Stimulated activated CD4-positive, alpha-beta T cell treated with anti-CD3 and anti-CD28 coated beads, TNF-alpha, amount 100 ng/mL, for 1 hour (primary cell): ENCODE data around the gene WAC.
"Not testable (repeated sequence)": the region's sequence is repeated elsewhere in the genome, so short reads cannot be mapped to it uniquely, and the experiment has no call there.

ENCODE experiments used
- DNase-seq, 3 donors: peaks; one replicate each; pipeline ENCODE4 v3.0.0-alpha.2; 2020; ENCODE audit warnings: low read depth in 3 of 3, low spot score in 1 of 3

The WAC gene

DNA sequence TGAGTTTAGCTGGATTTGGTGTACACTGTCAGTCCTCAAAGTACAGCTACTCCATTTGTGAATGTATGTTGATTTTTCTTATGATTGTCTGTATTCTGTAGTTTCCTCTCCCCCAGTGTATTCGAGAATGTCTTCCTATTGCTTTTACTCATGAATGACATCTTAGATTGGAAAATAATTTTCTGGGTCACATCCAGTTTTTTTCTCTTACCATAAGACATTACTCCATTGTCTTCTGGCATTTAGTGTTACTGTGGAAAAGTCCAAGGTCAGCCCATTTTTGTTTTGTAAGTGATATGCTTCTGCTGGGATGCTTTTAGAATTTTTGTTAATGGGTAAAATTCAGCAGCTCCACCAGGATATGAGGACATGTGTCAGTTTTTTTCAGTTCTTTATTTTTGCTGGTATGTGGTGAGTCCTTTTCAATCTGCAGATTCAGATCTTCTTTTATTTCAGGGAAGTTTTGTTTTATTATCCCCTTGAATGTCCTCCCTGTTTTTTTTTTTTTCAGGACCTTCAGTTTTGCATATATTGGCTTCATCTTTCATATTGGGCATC, 33.6 kb downstream of the WAC start:
- no peak for DNase-seq

DNA sequence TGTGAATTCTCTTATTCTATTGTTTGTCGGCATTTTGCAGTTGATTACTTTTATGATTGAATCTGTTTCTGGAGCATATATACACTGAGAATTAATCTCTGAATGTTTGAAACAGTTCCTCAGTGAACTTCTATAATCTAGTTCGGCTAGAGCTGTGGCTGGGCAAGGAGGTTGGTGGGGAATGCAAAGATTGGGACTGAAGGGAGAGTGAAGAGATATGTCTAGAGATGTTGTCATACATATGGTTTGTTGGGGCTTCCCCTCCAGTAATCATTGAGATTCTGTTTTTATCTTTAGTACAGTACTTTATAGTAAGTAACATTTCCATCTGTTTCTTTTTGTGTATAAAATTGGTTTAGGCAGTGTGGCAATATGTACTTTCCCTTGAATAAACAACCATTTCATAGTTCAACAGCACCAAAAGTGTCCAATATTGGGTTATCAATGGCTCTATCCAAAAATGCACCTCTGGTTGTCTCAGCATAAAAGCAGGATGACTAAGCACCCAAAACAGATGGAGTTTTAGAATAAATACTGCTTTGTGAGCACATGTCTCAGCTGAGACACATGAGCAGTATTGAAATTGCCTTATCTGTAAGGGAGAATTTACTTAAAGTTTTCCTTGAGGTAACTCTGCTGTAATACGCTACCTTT, 36.7 kb downstream of the WAC start:
- DNase-seq = no peak

DNA sequence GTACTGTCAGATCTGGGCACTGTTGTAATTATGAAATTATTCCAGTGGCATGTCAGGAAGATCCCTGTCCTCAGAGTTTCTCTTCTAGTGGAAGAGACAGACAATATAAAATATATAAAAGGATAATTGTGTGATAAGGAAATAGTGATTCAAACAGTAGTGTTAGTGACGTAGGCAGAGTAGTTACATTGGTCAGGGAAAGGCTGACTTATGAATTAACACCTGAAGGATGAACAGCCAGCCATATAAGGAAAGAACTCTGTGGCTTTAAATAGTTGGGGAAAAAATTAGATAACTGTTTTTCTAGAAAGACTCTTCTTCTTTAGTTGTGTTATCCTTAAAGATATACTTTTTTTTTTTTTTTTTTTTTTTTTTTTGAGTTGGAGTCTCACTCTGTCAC, 37.7 kb downstream of the WAC start:
- DNase-seq = no peak

DNA sequence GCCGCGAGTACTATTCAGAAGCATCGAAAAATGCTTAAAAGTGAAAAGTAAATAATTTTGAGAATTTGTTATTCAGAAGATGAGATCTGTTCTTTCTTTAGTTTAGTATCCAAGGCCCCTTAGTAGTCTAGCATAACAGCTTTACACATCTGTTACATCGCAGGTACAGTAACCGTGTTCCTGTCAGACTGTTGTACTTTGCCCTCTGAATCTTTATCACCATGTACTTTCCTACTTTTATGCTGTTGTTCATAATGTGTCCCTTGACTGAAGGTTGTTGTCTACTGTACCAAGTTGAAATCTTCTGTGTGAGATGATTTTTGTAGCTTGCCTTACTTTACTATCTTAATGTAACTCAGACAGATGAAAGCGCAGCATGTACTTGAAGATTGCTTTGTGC, 38.3 kb downstream of the WAC start:
- no peak for DNase-seq

DNA sequence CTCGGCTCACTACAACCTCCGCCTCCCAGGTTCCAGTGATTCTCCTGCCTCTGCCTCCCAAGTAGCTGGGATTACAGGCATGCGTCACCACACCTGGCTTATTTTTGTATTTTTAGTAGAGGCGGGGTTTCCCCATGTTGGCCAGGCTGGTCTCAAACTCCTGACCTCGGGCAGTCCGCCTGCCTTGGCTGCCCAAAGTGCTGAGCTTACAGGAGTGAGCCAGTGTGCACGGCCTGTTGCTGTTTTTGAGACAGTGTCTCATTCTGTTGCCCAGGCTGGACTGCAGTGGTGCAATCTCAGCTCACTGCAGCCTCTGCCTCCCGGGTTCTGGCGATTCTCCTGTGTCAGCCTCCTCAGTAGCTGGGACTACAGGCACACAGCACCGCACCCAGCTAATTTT, 41.3 kb downstream of the WAC start:
- not testable (repeated sequence) for DNase-seq

DNA sequence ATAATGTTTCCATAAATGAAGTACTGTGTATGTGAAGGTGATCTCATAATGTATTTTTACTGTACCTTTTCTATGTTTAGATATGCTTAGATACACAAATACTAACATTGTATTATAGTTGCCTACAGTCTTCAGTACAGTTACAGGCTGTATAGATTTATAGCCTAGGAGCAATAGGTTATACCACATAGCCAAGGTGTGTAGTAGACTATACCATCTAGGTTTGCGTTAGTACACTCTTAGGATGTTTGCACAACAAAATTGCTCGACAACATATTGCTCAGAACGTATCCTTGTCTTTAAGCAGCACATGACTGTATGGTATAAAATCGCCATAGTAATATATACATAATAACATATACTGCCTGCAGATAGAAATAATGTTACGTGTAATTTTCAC, 42.9 kb downstream of the WAC start:
- no peak for DNase-seq

DNA sequence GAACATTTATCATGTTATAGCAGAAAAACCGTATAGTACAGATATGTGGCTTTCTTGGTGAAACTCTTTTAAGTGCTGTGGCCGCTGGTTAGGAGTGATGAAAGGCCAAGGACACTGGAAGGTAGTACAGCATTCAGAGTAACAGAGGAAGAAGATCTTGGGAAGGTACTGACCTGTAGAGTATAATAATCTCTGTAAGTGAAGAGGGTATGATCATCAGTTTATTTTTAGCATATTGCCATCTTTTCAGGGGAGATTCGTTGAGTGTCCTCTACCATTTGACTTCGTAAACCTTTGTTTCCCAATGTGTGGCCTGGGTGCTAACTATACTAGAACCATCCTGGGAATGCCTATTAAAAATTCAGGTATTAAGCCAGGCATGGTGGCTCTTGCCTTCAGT, 44.6 kb downstream of the WAC start:
- no peak for DNase-seq

DNA sequence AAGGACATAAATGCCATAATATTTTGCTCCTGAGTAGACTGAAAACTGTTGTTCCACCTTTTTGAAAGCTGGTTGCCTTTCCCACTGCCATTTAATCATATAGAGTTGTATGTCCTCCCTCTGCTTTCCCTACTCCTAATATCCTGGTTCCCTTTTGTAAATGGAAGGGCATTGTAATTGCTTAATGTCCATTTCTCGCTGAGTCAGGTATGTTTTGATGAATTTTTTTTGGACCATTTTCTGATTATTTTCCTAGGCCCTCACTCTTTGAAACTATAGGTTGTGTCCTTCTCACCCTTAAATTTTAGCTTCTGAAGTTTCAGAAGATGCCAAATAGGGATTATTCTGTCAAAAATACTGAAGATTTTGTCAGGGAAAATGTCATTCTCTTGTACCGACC, 45.5 kb downstream of the WAC start:
- DNase-seq = no peak

DNA sequence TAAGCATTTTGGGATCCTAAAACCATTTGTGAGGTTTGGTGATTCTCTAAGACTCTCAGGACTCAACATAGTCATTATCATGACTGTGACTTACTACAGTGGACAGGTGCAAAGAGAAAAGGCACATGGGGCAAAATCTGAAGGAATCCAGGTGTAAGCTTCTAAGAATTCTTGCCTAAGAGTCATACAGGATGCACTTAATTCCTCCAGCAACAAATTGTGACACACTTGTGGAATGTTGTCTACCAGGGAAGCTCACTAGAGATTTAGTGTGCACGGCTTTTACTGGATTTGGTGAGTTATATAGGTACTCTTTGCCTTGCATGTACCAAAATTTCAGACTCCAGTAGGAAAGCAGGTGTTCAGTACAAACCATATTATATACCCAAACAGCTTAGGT, 47.9 kb downstream of the WAC start:
- DNase-seq = no peak

DNA sequence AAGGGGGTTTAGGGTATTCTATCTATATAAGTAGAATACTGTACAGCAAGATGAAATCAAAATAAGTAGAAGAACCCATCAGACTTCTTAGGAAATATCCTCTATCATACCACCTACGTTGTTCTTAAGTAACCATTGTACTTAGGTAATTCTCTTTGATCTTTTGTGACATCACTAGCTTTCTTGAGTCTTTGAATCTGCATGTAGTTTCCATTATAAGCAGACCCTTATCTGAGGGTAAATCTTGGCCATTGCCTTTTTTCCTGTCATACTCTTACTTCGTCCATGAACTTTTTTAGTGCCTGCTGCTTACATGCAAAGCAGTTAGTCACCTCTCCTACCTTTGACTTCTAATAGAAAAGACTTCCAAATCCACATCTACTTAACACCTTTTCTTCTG, 49.0 kb downstream of the WAC start:
- DNase-seq = no peak

DNA sequence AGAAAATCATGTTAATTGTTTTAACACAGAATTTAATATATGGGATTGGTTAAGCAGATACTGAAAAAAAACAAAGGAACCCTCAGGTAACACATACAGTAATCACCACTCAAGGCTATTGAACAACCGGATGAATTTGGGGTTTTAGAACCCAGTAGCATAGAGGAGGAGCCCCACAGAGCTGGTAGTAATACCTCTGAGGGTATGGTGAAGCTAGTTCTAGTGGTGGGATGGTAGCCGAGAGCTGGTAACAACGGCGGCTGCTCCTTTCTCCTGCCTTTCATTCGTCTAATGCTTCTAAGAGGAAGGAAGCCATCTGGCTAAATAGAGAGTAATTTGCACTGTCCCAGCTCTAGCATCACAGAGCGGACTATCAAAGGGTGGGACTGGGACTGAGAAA, 52.2 kb downstream of the WAC start:
- no peak for DNase-seq

DNA sequence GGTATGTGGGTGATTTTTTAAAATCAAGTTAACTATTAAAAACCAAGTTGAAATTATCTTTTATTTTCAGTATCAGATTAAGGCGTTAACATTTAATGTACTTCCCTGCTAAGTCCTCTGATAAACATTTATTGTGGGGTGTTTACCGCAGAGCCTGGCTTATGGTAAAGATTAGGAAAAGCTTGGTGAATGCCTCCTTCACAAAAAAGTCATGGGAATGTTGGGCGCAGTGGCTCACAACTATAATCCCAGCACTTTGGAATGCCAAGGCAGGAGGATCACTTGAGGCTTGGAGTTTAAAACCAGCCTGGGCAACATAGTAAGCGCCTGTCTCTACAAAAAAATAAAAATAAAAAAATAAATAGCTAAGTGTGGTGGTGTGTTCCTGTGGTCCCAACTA, 53.3 kb downstream of the WAC start:
- no peak for DNase-seq

DNA sequence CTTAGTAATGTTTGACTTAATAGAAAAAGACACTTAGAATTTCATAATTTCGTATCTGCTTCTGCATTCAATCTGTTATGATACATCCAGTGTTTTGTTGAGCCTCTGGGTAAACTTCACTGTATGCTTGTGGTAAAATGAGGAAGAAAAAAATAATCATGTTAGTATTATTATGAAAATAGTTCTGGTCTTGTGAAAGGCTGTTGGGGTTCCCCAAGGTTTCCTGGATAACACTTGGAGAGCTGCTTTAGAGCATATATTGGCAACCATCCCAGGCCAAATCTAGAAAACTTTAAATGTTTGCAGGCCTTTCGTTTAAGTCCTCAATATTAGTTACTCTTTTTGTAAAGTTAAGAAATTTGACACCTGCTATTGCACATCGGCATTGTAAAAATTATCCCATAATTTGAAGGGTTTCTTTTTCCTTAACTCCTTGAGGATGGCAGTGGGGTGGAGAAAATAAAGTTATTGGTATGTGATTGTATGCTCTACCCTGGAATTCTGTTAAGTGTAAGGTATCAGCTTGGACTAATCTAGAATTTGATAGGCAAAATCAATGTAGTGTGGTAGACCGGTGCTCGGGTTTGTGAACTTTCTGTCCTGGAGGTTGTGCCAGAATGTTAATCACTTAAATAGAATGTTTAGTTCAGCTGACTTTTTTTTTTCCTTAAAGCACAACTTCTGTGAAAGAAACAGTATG, 54.5 kb downstream of the WAC start:
- DNase-seq = no peak

DNA sequence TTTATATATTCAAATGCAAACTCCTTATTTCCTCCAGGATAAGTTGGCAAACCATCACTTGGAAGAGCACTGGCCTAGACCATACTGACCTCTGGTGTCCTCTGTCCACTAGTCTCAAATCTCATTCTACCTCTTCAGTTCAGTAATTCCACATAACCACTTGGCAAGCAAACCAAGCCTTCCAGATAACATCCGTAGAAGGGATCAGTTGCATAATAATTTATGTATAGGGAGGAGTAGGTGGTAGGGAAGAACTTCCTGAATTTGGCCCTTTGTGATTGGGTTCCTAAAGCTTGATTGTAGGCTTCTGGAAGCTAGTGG, 55.0 kb downstream of the WAC start:
- no peak for DNase-seq

DNA sequence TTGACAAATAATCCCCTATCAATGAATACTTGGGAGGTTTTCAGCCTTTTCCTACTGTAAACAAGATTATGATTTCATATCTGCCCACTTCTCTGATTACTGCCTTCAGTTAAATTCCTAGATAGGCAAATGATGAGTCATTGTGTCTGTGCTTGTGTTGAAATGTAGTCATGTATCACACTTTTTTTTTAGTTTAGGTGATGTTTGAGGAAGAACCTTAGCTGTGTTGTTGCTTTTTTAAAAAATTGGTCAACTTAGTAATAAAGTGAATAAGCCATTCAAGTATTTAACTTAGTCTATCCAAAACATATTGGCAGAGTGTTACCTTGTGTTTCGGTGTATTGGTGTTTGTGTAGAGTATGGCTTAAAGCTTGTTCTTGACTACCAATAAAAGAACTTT, 60.0 kb downstream of the WAC start:
- no peak for DNase-seq

DNA sequence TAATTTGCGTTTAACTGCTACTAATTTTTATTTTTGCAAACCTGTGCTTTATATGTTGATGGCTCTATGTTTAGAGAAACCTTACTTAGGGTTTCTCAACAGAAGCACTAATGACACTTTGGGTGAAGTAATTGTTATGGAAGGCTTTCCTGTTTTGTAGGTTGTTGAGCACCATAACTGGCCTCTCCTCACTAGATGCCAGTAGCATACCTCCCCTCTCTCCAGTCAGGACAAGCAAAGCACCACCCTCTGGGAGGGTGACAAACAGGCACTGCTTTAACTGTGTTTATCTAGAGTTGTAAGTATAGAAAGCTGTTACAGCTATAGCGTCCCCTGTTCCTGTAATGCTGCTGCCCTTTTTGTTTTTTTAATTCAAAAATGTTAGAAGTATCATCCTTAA, 60.9 kb downstream of the WAC start:
- no peak for DNase-seq

DNA sequence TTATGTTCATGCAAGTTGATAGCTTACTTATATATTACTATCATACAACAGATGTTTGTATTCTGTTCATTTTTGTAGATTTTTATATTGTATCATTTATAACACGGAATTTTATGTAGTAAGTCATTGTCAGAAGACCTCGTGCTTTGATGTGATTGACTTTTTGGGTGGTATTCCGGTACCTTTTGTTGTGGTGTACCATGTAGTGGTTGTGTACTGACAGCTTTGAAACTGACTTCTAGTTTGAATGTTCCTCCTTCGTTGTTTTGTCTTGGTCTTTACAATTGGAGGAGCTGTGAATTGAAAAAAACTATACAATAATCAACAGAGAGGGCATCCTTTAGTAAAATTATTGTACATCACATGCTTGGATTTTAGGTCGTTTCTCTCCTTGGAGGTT, 61.5 kb downstream of the WAC start:
- no peak for DNase-seq

DNA sequence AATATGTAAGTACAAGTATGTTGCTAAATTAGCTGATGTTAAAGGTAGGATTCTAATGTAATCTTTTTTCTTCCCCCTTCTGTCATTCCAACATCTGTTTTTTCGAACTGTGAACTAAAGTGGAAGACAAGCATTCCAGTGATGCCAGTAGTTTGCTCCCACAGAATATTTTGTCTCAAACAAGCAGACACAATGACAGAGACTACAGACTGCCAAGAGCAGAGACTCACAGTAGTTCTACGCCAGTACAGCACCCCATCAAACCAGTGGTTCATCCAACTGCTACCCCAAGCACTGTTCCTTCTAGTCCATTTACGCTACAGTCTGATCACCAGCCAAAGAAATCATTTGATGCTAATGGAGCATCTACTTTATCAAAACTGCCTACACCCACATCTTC, 62.7 kb downstream of the WAC start:
- no peak for DNase-seq

DNA sequence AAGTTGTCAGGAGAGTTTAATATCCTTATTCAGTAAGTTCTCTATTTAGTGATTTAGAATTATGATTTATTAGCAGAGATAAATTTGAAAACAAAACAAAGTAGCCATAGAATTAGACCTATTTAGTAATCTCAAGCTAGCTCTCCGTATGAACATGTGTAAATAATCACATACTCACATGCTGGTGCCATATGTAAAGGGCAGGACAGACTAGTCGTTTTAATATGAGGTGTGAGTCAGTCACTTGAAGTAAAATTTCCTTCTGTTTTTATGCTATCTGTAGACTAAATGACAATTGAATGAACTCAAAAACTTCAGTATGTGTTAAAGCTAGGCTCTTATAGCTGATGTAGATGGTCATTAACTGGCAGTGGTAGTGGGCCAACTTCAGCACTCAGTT, 67.1 kb downstream of the WAC start:
- DNase-seq = no peak

DNA sequence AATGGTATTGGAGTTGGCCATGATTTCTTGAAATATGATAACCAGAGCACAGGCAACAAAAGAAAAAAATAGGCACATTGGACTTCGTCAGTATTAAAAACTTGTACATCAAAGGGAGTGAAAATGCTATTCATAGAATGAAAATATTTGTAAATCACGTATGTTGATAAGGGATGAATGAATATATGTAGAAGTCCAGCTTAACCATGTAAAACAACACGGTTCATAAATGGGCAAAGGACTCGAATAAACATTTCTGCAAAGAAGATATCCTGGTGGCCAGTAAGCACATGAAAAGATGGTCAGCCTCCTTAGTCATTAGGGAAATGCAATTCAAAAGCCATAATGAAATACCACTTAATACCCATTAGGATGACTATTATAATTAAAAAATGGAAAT, 68.1 kb downstream of the WAC start:
- no peak for DNase-seq

DNA sequence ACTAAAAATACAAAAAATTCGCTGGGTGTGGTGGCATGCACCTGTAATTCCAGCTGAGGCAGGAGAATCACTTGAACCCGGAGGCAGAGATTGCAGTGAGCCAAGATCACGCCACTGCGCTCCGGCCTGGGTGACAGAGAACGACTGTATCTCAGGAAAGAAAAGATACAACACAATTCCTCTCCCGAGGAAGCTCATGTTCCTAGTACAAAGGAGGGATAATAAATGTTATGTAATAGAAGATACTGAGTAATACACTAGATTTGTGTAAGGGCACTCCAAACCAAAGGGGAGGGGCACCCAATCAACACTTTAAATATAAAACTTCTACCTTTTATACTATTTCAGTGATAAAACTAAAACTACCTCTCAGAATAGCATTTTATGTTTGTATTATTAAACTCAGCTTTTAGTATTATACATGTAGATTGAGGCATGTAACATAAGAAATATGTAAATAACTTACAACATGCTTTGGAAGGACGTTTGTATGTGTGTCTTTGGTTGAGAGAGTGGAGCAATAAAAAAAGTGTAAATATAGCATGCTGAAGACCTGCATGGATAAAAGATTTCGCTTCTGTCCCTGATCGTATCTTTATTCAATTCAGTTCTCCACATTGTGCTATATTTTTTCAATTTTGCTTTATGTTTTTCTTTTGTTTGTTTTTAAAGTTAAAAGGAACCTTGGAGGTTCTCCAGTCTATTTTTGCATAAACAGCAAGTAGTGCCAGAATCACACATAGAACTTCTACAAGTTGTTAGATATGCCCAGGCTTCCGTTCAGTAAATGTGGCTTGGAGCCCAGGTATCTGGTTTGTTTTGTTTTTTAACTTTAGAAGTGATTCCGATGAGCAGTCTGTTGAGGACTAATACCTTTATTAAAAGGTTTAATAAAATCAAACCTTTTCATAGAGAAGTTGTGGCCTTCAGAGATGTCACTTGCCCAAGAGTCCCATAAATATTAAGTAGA, 71.9 kb downstream of the WAC start:
- no peak for DNase-seq

DNA sequence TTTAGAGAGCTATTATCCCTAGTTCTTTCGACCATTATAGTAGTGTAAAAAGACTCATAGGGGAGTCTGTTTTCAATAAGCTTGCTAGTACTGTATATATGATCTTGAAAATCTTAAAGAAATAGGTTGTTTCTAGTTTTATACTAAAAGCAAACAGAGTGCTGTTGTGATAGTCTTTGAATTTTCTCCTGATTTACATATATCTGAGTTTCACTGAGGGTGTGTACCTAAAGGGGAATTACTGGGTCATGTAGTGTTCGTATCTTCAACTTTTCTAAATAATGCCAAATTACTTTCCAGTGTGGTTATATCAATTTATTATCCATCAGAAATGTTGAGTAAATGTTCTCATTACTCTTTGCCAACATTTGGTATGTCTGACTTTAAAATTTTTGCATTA, 73.7 kb downstream of the WAC start:
- DNase-seq = no peak
